PC-3 (cell line): Measurements from ENCODE around the gene ASB10. TPM values are rescaled to one million over a fixed set of nuclear protein-coding genes. Genes with fewer than 3 reads are reported as not detected.

Experiments used
- ATAC-seq: fragments of 200-7000 bp; cut with Tn5 transposase; 2 replicates; pipeline ENCODE4 v1.9.1; 2020; ENCODE audit warnings: mild to moderate bottlenecking, moderate library complexity
- BruUV-seq: library from RNA; stranded (reverse); fragments of 400-500 nt; replicated peaks from 2 replicates; lab custom pipeline; 2021; lab: Mats Ljungman, UMichigan
- CTCF ChIA-PET: fragments of 300-600 bp; sonication (Branson Sonifier 250); formaldehyde crosslinking; loops from one replicate; lab custom pipeline; 2022; ENCODE audit warnings: antibody characterized with exemption; lab: Charles Lee
- POLR2A ChIA-PET: fragments of 300-600 bp; sonication (Branson Sonifier 250); formaldehyde crosslinking; loops from one replicate; lab custom pipeline; 2022; ENCODE audit warnings: antibody characterized with exemption; ENCODE audit not compliant: unreplicated experiment; lab: Charles Lee
- DNase-seq: peaks from one replicate; pipeline ENCODE4 v3.0.0-alpha.2; 2015
- H2AFZ ChIP-seq: fragments of 300-600 bp; sonication (generic); 2 replicates; pipeline ENCODE4 v1.6.0; 2016; ENCODE audit warnings: antibody characterized with exemption, low read length
- H3F3A ChIP-seq: fragments of 300-600 bp; sonication (generic); one replicate; pipeline ENCODE4 v1.6.0; 2017; ENCODE audit warnings: antibody characterized with exemption, low read length, control low read depth, mild to moderate bottlenecking; ENCODE audit not compliant: unreplicated experiment
- H3K27ac ChIP-seq: fragments of 300-600 bp; sonication (generic); 2 replicates; pipeline ENCODE4 v1.5.1; 2016; ENCODE audit warnings: mild to moderate bottlenecking, low read length
- H3K27me3 ChIP-seq: fragments of 300-600 bp; sonication (generic); 2 replicates; pipeline ENCODE4 v1.6.1; 2016; ENCODE audit warnings: low read length, mixed read lengths
- H3K36me3 ChIP-seq: fragments of 300-600 bp; sonication (generic); 2 replicates; pipeline ENCODE4 v1.6.1; 2016; ENCODE audit warnings: low read depth, mixed run types, low read length, mixed read lengths
- H3K4me1 ChIP-seq: fragments of 300-600 bp; sonication (generic); 2 replicates; pipeline ENCODE4 v1.5.1; 2016; ENCODE audit warnings: low read length; ENCODE audit not compliant: insufficient read depth
- H3K4me2 ChIP-seq: fragments of 300-600 bp; sonication (generic); 2 replicates; pipeline ENCODE4 v1.6.0; 2016; ENCODE audit warnings: low read length
- H3K4me3 ChIP-seq: fragments of 300-600 bp; sonication (generic); 2 replicates; pipeline ENCODE4 v1.5.1; 2016; ENCODE audit warnings: mild to moderate bottlenecking, low read length, mixed read lengths
- H3K79me2 ChIP-seq: fragments of 300-600 bp; sonication (generic); 2 replicates; pipeline ENCODE4 v1.6.1; 2017; ENCODE audit warnings: low read length, mixed read lengths
- H3K9ac ChIP-seq: fragments of 300-600 bp; sonication (generic); 2 replicates; pipeline ENCODE4 v1.6.0; 2016; ENCODE audit warnings: mild to moderate bottlenecking, low read length
- H3K9me2 ChIP-seq: fragments of 300-600 bp; sonication (generic); replicated peaks from 2 replicates; pipeline ENCODE4 v1.6.1; 2016; ENCODE audit warnings: mixed run types, low read length, mixed read lengths
- H3K9me3 ChIP-seq: fragments of 300-600 bp; sonication (generic); 2 replicates; pipeline ENCODE4 v1.6.1; 2016; ENCODE audit warnings: low read length, mixed read lengths
- H4K20me1 ChIP-seq: fragments of 300-600 bp; sonication (generic); 2 replicates; pipeline ENCODE4 v1.6.1; 2016; ENCODE audit warnings: low read length, mixed read lengths
- EZH2 ChIP-seq: fragments of 300-600 bp; sonication (generic); IDR thresholded peaks from one replicate; pipeline ENCODE4 v1.6.1; 2017; ENCODE audit warnings: antibody characterized with exemption, mild to moderate bottlenecking, low read length; ENCODE audit not compliant: unreplicated experiment
- EZH2phosphoT487 ChIP-seq: fragments of 300-600 bp; sonication (generic); IDR thresholded peaks from 2 replicates; pipeline ENCODE4 v1.6.1; 2018; ENCODE audit warnings: mild to moderate bottlenecking, antibody characterized with exemption, low read length, borderline replicate concordance
- intact Hi-C: fragments of 100-400 bp; cut with micrococcal nuclease; formaldehyde crosslinking; loops from 2 replicates; pipeline ENCODE4 v1.9.0; 2023
- total RNA-seq: library from RNA; depleted of rRNA; stranded (reverse); fragments of >200 nt; gene quantifications from 2 replicates; pipeline ENCODE4 v1.2.3, GENCODE V29; 2014
- TF ChIP-seq, protein P1 (sequence below): fragments of 300-600 bp; sonication (generic); conservative IDR thresholded peaks from 2 replicates; pipeline ENCODE4 v1.5.1; 2017; ENCODE audit warnings: antibody characterized with exemption, low read depth, mild to moderate bottlenecking, low read length

The ASB10 gene
- total RNA-seq, 1 experiment from 2014 or later = not detected

- ChIA-PET CTCF (interaction anchor here (1.2 kb wide), 1 partner anchor 16 kb away, joined by 4 read pairs; no protein-coding TSS in a partner anchor), POLR2A (no interaction called here)
- Histone ChIP-seq H4K20me1 (no peaks in the 10 kb centered on the region), H3K4me1 (no peaks in the 10 kb centered on the region), H3K79me2 (no peaks in the 10 kb centered on the region), H3K9ac (no peak overlapping the region), H3K4me2 (no peak overlapping the region), H3K9me2 (no peaks in the 10 kb centered on the region), H3K4me3 (no peak overlapping the region), H3K27me3 (no peaks in the 10 kb centered on the region), H3K9me3 (no peaks in the 10 kb centered on the region), H2AFZ (no peak overlapping the region), H3K36me3 (no peaks in the 10 kb centered on the region; the same call in 1 of the 2 replicates), H3K27ac (no peak overlapping the region), H3F3A (no peaks in the 10 kb centered on the region)
- no TSS peak for BruUV-seq
- DNase-seq = no peak
- TF ChIP-seq EZH2 = no peak
- TF ChIP-seq EZH2phosphoT487 = no peak
- TF ChIP-seq, protein P1, sequence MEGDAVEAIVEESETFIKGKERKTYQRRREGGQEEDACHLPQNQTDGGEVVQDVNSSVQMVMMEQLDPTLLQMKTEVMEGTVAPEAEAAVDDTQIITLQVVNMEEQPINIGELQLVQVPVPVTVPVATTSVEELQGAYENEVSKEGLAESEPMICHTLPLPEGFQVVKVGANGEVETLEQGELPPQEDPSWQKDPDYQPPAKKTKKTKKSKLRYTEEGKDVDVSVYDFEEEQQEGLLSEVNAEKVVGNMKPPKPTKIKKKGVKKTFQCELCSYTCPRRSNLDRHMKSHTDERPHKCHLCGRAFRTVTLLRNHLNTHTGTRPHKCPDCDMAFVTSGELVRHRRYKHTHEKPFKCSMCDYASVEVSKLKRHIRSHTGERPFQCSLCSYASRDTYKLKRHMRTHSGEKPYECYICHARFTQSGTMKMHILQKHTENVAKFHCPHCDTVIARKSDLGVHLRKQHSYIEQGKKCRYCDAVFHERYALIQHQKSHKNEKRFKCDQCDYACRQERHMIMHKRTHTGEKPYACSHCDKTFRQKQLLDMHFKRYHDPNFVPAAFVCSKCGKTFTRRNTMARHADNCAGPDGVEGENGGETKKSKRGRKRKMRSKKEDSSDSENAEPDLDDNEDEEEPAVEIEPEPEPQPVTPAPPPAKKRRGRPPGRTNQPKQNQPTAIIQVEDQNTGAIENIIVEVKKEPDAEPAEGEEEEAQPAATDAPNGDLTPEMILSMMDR = no peak
- no peak for ATAC-seq
- intact Hi-C loops = no loop called here
Observed at GRCh38 chr7:151139791-151140190, 47.3 kb downstream of the ASB10 start.

DNA sequence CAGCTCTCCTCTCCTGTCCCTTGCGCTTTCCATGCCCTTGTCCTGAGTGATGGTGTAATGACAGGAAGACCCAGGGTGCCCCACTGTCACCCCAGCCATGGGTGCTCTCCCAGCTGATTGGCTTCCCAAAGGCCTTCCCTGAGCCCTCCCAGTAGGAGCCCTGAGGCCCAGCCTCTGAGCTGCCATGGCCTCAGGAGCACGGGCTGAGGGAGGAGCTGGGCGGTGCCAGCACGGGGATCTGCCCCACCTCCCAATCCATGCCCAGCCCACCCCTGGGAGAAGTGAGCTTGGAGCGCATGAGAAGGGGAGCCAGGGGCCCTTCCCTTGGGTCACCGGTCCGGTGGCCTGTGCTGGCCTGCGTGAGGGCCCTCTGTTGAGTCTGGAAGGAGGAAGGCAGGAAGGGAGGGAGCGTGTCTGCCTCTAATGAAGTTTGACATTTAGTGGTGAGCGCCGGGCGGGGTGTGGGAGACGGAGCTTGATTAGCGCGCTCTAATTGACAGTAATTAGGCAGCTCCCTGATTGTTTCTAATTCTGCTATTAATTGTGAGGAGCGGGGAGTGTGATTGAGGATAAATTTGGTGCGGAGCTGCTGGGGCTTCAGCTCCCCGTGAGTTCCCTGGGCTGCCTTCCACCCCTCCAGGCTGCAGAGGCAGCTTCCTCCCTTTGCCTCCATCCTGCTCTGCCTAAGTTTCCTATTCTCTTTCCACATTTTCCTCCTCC is 47.8 kb downstream of the ASB10 start:
- no peaks in the 10 kb centered on the region for H3K27me3 ChIP-seq
- H3K4me3 ChIP-seq = no peak overlapping the region
- H2AFZ ChIP-seq = no peak overlapping the region
- DNase-seq = no peak
- no peak; the same call in 1 of the 2 replicates for ATAC-seq
- POLR2A ChIA-PET = no interaction called here
- no peak overlapping the region for H3K27ac ChIP-seq
- H3K9me2 ChIP-seq = no peaks in the 10 kb centered on the region
- TF ChIP-seq, protein P1 = no peak
- TF ChIP-seq EZH2 (no peak), EZH2phosphoT487 (no peak)
- H3K79me2 ChIP-seq = no peaks in the 10 kb centered on the region
- intact Hi-C loops = no loop called here
- H3K4me2 ChIP-seq = no peak overlapping the region
- H3K4me1 ChIP-seq = no peaks in the 10 kb centered on the region
- no peaks in the 10 kb centered on the region for H3K9me3 ChIP-seq
- CTCF ChIA-PET = interaction anchor here (0.5 to 1.2 kb wide), 2 partner anchors 16 to 23 kb away, joined by 3 to 4 read pairs; no protein-coding TSS in a partner anchor
- H3K9ac ChIP-seq = no peak overlapping the region
- BruUV-seq = no TSS peak
- no peaks in the 10 kb centered on the region for H4K20me1 ChIP-seq
- H3F3A ChIP-seq = no peaks in the 10 kb centered on the region
- H3K36me3 ChIP-seq = no peaks in the 10 kb centered on the region; the same call in 1 of the 2 replicates
